ENCODE results near the gene ATAT1. TPM values are rescaled to one million over a fixed set of nuclear protein-coding genes. Genes with fewer than 3 reads are reported as not detected.

ATAT1 gene
- total and polyA plus RNA-seq, 2 of the 13 experiments (the other 11 are each of a cell fraction or from before 2014, with no cell fraction given): 9.2 to 23.6 TPM

GRCh38 chr6:30690403-30691207 is 63.9 kb downstream of the ATAT1 start, which contains the start of gene NRM (continued):
- TF ChIP-seq TFDP2 (CRISPR knock-in tag; IDR thresholded peaks at IDR 0.05) (peak; percentile 79), HDAC6 (IDR thresholded peaks at IDR 0.05; ENCODE audit: low read depth, low read length) (no peak), SIX1 (CRISPR knock-in tag; IDR thresholded peaks at IDR 0.05; ENCODE audit: borderline replicate concordance) (no peak), ZNF597 (CRISPR knock-in tag; IDR thresholded peaks at IDR 0.05) (no peak), SYNCRIP (IDR thresholded peaks at IDR 0.05; ENCODE audit: insufficient read depth, low read depth, low read length) (no peak), ZNF776 (CRISPR knock-in tag; IDR thresholded peaks at IDR 0.05) (no peak), ZSCAN12 (CRISPR knock-in tag; IDR thresholded peaks at IDR 0.05) (no peak), ZNF556 (CRISPR knock-in tag; IDR thresholded peaks at IDR 0.05; ENCODE audit: borderline replicate concordance) (no peak), ZNF709 (CRISPR knock-in tag; IDR thresholded peaks at IDR 0.05) (peak; percentile 61; the same call in 1 of the 2 replicates), DRAP1 (CRISPR knock-in tag; IDR thresholded peaks at IDR 0.05) (peak; percentile 80), ATRX (CRISPR knock-in tag; IDR thresholded peaks at IDR 0.05; ENCODE audit: borderline replicate concordance) (no peak), ZNF768 (CRISPR knock-in tag; IDR thresholded peaks at IDR 0.05) (no peak; the same call in 1 of the 2 replicates), ARID2 (CRISPR knock-in tag; IDR thresholded peaks at IDR 0.05; ENCODE audit: borderline replicate concordance) (no peak), ZFP36 (IDR thresholded peaks at IDR 0.05; ENCODE audit: borderline replicate concordance, low read depth, low read length, partially characterized antibody) (no peak), REXO4 (CRISPR knock-in tag; IDR thresholded peaks at IDR 0.05; ENCODE audit: borderline replicate concordance) (no peak), ZNF234 (CRISPR knock-in tag; conservative IDR thresholded peaks at IDR 0.05) (no peak), ZNF503 (CRISPR knock-in tag; IDR thresholded peaks at IDR 0.05) (peak; percentile 57; the same call in 1 of the 2 replicates), ZNF296 (CRISPR knock-in tag; conservative IDR thresholded peaks at IDR 0.05) (no peak)
- TF ChIP-seq, protein P1, sequence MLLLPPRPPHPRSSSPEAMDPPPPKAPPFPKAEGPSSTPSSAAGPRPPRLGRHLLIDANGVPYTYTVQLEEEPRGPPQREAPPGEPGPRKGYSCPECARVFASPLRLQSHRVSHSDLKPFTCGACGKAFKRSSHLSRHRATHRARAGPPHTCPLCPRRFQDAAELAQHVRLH (CRISPR knock-in tag; IDR thresholded peaks at IDR 0.05; ENCODE audit: borderline replicate concordance, low read depth): no peak
- TF ChIP-seq, protein P2, sequence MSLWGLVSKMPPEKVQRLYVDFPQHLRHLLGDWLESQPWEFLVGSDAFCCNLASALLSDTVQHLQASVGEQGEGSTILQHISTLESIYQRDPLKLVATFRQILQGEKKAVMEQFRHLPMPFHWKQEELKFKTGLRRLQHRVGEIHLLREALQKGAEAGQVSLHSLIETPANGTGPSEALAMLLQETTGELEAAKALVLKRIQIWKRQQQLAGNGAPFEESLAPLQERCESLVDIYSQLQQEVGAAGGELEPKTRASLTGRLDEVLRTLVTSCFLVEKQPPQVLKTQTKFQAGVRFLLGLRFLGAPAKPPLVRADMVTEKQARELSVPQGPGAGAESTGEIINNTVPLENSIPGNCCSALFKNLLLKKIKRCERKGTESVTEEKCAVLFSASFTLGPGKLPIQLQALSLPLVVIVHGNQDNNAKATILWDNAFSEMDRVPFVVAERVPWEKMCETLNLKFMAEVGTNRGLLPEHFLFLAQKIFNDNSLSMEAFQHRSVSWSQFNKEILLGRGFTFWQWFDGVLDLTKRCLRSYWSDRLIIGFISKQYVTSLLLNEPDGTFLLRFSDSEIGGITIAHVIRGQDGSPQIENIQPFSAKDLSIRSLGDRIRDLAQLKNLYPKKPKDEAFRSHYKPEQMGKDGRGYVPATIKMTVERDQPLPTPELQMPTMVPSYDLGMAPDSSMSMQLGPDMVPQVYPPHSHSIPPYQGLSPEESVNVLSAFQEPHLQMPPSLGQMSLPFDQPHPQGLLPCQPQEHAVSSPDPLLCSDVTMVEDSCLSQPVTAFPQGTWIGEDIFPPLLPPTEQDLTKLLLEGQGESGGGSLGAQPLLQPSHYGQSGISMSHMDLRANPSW (CRISPR knock-in tag; IDR thresholded peaks at IDR 0.05; ENCODE audit: borderline replicate concordance): no peak
